HepG2 (cell line): ENCODE results near the gene PPP4R1. TPM values are rescaled to one million over a fixed set of nuclear protein-coding genes. Genes with fewer than 3 reads are reported as not detected.

ENCODE experiments used
- ATF1 ChIP-seq: IDR thresholded peaks from 2 replicates; pipeline ENCODE4 v1.6.1; 2016; ENCODE audit warnings: mild to moderate bottlenecking, control low read depth
- ATF6 ChIP-seq: sonication (generic); formaldehyde crosslinking; conservative IDR thresholded peaks from 2 replicates; pipeline ENCODE4 v1.4.0; 2020; ENCODE audit warnings: missing genetic modification reagents
- CEBPB ChIP-seq: IDR thresholded peaks from 2 replicates; pipeline ENCODE4 v1.6.1; 2011; ENCODE audit warnings: low read depth, low read length, improper control_type of control experiment, borderline replicate concordance
- ELF3 ChIP-seq: IDR thresholded peaks from 2 replicates; pipeline ENCODE4 v1.6.1; 2016; ENCODE audit warnings: missing genetic modification reagents, missing compliant biosample characterization
- FOSL2 ChIP-seq: sonication (generic); formaldehyde crosslinking; IDR thresholded peaks from 2 replicates; pipeline ENCODE4 v1.4.0; 2020; ENCODE audit warnings: missing genetic modification reagents
- HNRNPUL1 ChIP-seq: fragments of 200-400 bp; formaldehyde crosslinking; IDR thresholded peaks from 2 replicates; pipeline ENCODE4 v1.6.1; 2017; ENCODE audit warnings: low read depth, mild to moderate bottlenecking, low read length, moderate library complexity
- JUNB ChIP-seq: sonication (generic); formaldehyde crosslinking; IDR thresholded peaks from 2 replicates; pipeline ENCODE4 v1.8.0; 2022; ENCODE audit warnings: missing genetic modification reagents, mild to moderate bottlenecking, borderline replicate concordance
- LRRFIP1 ChIP-seq: sonication (generic); formaldehyde crosslinking; conservative IDR thresholded peaks from 2 replicates; pipeline ENCODE4 v1.4.0; 2020; ENCODE audit warnings: missing genetic modification reagents
- NFRKB ChIP-seq: fragments of 450-650 bp; IDR thresholded peaks from 2 replicates; pipeline ENCODE4 v1.6.1; 2017
- RAD21 ChIP-seq: fragments of 450-650 bp; formaldehyde crosslinking; IDR thresholded peaks from 2 replicates; pipeline ENCODE4 v1.5.0; 2020; ENCODE audit warnings: mild to moderate bottlenecking
- RBM39 ChIP-seq: fragments of 200-400 bp; formaldehyde crosslinking; IDR thresholded peaks from one replicate; pipeline ENCODE4 v1.6.1; 2018; ENCODE audit warnings: antibody characterized with exemption, mild to moderate bottlenecking, low read depth, low read length; ENCODE audit not compliant: poor library complexity, severe bottlenecking
- RNF2 ChIP-seq: fragments of 450-650 bp; conservative IDR thresholded peaks from 2 replicates; pipeline ENCODE4 v1.6.1; 2016; ENCODE audit warnings: low read depth
- SKIL ChIP-seq: sonication (generic); formaldehyde crosslinking; IDR thresholded peaks from 2 replicates; pipeline ENCODE4 v1.8.0; 2022; ENCODE audit warnings: missing genetic modification reagents, mild to moderate bottlenecking, moderate library complexity, borderline replicate concordance
- ZBTB38 ChIP-seq: sonication (generic); formaldehyde crosslinking; IDR thresholded peaks from 2 replicates; pipeline ENCODE4 v1.5.1; 2020; ENCODE audit warnings: mild to moderate bottlenecking, missing genetic modification reagents
- ZNF253 ChIP-seq: sonication (generic); formaldehyde crosslinking; IDR thresholded peaks from 2 replicates; pipeline ENCODE4 v1.8.0; 2022; ENCODE audit warnings: mild to moderate bottlenecking, missing genetic modification reagents, borderline replicate concordance
- ZNF335 ChIP-seq: sonication (generic); formaldehyde crosslinking; IDR thresholded peaks from 2 replicates; pipeline ENCODE4 v1.4.0; 2020; ENCODE audit warnings: missing genetic modification reagents
- ZNF337 ChIP-seq: sonication (generic); formaldehyde crosslinking; IDR thresholded peaks from 2 replicates; pipeline ENCODE4 v1.5.1; 2020; ENCODE audit warnings: missing genetic modification reagents, low read depth, mild to moderate bottlenecking, borderline replicate concordance
- ZNF468 ChIP-seq: sonication (generic); formaldehyde crosslinking; IDR thresholded peaks from 2 replicates; pipeline ENCODE4 v1.8.0; 2022; ENCODE audit warnings: mild to moderate bottlenecking, moderate library complexity, missing genetic modification reagents
- ZNF577 ChIP-seq: sonication (generic); formaldehyde crosslinking; IDR thresholded peaks from 2 replicates; pipeline ENCODE4 v1.4.0; 2020; ENCODE audit warnings: mild to moderate bottlenecking, low read depth, missing genetic modification reagents, borderline replicate concordance
- ZNF737 ChIP-seq: sonication (generic); formaldehyde crosslinking; IDR thresholded peaks from 2 replicates; pipeline ENCODE4 v1.5.0; 2020; ENCODE audit warnings: missing genetic modification reagents, mild to moderate bottlenecking, borderline replicate concordance
- ZNF749 ChIP-seq: sonication (generic); formaldehyde crosslinking; IDR thresholded peaks from 2 replicates; pipeline ENCODE4 v1.8.0; 2022; ENCODE audit warnings: mild to moderate bottlenecking, missing genetic modification reagents, moderate library complexity, borderline replicate concordance
- ZNF780A ChIP-seq: sonication (generic); formaldehyde crosslinking; IDR thresholded peaks from 2 replicates; pipeline ENCODE4 v1.8.0; 2022; ENCODE audit warnings: mild to moderate bottlenecking, missing genetic modification reagents, moderate library complexity
- polyA plus RNA-seq, 8 experiments: library from polyadenylated mRNA; depleted of rRNA in 3 of 8; stranded (reverse) in 7 of 8; unstranded in 1 of 8; fragments of >200 nt; fragmentation: Illumina TruSeq in 4 of 8; extraction: Trizol in 4 of 8; gene quantifications; 2 replicates each; pipeline versions ENCODE4 v1.2.1 to v1.2.3, GENCODE V29; 2011 to 2016; ENCODE audit warnings: low read depth in 4 of 8, missing spikeins in 1 of 8, mixed read lengths in 1 of 8; ENCODE audit not compliant: insufficient read depth in 1 of 8
- total RNA-seq, 5 experiments: library from RNA; depleted of rRNA; stranded (reverse); fragments of >200 nt; fragmentation: Illumina TruSeq; extraction: Trizol; gene quantifications; 2 replicates each; pipeline ENCODE4 v1.2.3, GENCODE V29; 2016; ENCODE audit warnings: low read depth in 1 of 5
- TF ChIP-seq, protein P1 (sequence below): sonication (generic); formaldehyde crosslinking; IDR thresholded peaks from 2 replicates; pipeline ENCODE4 v1.4.0; 2020; ENCODE audit warnings: missing genetic modification reagents

The PPP4R1 gene
- total and polyA plus RNA-seq, 2 of the 13 experiments (the other 11 are each of a cell fraction or from before 2014, with no cell fraction given): 66.5 to 72.4 TPM

- TF ChIP-seq ELF3 (CRISPR knock-in tag): 0 out of 2 replicates have a peak, but pooled peaks have one; percentile 16
- no peak for TF ChIP-seq ZNF577 (CRISPR knock-in tag)
- no peak for TF ChIP-seq ATF6 (CRISPR knock-in tag)
- TF ChIP-seq JUNB (CRISPR knock-in tag): no peak
- TF ChIP-seq ZNF780A (CRISPR knock-in tag): no peak
- TF ChIP-seq RBM39: no peak
- TF ChIP-seq ZNF253 (CRISPR knock-in tag): no peak
- no peak for TF ChIP-seq FOSL2
- no peak for TF ChIP-seq ZNF468 (CRISPR knock-in tag)
- peak; percentile 75; the same call in 1 of the 2 replicates for TF ChIP-seq ZBTB38 (CRISPR knock-in tag)
- TF ChIP-seq, protein P1, sequence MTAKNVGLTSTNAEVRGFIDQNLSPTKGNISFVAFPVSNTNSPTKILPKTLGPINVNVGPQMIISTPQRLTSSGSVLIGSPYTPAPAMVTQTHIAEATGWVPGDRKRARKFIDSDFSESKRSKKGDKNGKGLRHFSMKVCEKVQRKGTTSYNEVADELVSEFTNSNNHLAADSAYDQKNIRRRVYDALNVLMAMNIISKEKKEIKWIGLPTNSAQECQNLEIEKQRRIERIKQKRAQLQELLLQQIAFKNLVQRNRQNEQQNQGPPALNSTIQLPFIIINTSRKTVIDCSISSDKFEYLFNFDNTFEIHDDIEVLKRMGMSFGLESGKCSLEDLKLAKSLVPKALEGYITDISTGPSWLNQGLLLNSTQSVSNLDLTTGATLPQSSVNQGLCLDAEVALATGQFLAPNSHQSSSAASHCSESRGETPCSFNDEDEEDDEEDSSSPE (CRISPR knock-in tag): no peak
- TF ChIP-seq ZNF337 (CRISPR knock-in tag): no peak
- TF ChIP-seq ZNF335 (CRISPR knock-in tag): no peak
- TF ChIP-seq RNF2: peak; percentile 51; the same call in 1 of the 2 replicates
- TF ChIP-seq RAD21 (CRISPR knock-in tag): no peak
- no peak for TF ChIP-seq HNRNPUL1
- TF ChIP-seq ATF1 (CRISPR knock-in tag): no peak
- TF ChIP-seq NFRKB: no peak
- no peak for TF ChIP-seq SKIL (CRISPR knock-in tag)
- no peak for TF ChIP-seq LRRFIP1 (CRISPR knock-in tag)
- no peak for TF ChIP-seq ZNF749 (CRISPR knock-in tag)
- peak; percentile 26; the same call in 1 of the 2 replicates for TF ChIP-seq CEBPB
- TF ChIP-seq ZNF737: no peak
Measured at GRCh38 chr18:9557250-9557943, 57.0 kb downstream of the PPP4R1 start (continued).
